Activated T-helper 9 cell treated with anti-CD3 and anti-CD28 coated beads, Interleukin-2, amount 50 U/mL, for 16 hours (primary cell): ENCODE data around the gene FAM131B.
"Not testable (repeated sequence)": the region's sequence is repeated elsewhere in the genome, so short reads cannot be mapped to it uniquely, and the experiment has no call there.

ENCODE experiments used
- DNase-seq: peaks from one replicate; pipeline ENCODE4 v3.0.0-alpha.2; 2020; ENCODE audit warnings: low read depth

Gene FAM131B

GRCh38 chr7:143394777-143395176 is 32.3 kb upstream of the FAM131B start:
- DNase-seq = no peak

GRCh38 chr7:143394068-143394467 is 31.6 kb upstream of the FAM131B start:
- no peak for DNase-seq

GRCh38 chr7:143393267-143394041 is 30.9 kb upstream of the FAM131B start:
- DNase-seq = no peak

- DNase-seq = no peak
Observed at GRCh38 chr7:143392875-143393266, 30.4 kb upstream of the FAM131B start.

DNA sequence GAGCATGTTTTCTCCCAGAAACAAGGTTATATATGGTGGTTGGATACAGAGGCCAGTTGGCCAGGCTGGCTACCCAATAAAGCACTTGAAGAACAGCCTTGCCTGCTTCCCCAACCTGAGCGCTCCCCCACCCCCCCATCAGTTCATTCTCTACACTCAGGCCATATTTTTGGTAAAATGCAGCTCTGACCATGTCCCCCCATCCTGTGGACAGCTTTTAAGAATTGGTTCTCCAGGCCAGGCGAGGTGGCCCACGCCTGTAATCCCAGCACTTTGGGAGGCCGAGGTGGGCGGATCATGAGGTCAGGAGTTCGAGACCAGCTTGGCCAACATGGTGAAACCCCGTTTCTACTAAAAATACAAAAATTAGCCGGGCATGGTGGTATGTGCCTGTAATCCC is 29.9 kb upstream of the FAM131B start:
- DNase-seq = not testable (repeated sequence)

- no peak for DNase-seq
Observed at GRCh38 chr7:143391462-143392404, 29.2 kb upstream of the FAM131B start.

DNA sequence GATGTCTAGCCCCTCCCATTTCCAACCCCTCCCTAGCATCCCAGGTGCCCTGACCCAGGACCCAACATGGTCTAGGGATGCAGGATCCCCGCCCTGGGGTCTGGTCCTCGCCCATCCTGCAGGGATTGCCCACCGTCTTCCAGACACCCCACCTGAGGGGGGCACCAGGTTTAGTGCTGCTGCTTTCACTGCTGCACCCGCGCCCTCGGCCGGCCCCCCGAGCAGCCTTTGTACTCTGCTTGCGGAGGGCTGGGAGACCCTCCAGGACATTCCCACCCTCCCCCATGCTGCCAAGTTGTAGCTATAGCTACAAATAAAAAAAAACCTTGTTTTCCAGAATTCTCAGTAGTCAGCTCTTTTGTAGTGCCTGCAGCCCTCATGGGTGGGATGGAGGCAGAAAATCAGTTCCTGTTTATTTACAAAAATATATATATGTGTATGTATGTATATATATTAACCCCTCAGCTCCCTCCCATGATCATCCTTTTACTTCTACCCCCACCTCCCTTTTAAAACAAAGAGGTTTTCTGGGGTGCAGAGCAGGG is 28.3 kb upstream of the FAM131B start:
- DNase-seq = no peak

DNA sequence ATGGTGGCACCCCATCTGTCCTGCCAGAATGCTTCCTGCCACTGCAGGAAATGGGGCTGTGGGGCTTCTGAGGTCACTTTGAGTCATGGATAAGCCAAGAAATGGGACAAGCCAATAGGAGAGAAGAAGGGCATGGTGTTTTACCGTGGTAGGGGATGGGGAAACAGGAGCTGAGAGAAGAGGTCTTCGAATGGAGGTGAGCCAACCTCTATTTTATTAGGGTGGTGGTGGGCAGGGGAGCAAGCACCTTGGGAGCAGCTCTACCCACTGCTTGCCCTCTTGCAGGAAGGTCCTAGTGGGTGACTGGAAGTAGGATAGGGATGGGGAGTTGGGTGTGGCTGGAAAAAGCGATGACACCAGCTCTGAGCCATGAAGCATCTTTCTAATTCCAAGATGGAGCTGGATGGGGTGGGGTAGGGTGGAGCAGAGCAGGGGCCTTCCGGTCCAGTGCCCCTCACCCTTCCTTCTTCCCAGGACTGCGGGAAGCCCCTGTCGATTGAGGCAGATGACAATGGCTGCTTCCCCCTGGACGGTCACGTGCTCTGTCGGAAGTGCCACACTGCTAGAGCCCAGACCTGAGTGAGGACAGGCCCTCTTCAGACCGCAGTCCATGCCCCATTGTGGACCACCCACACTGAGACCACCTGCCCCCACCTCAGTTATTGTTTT is 27.7 kb upstream of the FAM131B start:
- DNase-seq = no peak

- DNase-seq = no peak
Observed at GRCh38 chr7:143389316-143390103, 27.0 kb upstream of the FAM131B start.

- DNase-seq = no peak
Observed at GRCh38 chr7:143388491-143389101, 26.1 kb upstream of the FAM131B start.

- DNase-seq = no peak
Observed at GRCh38 chr7:143388051-143388450, 25.5 kb upstream of the FAM131B start.

DNA sequence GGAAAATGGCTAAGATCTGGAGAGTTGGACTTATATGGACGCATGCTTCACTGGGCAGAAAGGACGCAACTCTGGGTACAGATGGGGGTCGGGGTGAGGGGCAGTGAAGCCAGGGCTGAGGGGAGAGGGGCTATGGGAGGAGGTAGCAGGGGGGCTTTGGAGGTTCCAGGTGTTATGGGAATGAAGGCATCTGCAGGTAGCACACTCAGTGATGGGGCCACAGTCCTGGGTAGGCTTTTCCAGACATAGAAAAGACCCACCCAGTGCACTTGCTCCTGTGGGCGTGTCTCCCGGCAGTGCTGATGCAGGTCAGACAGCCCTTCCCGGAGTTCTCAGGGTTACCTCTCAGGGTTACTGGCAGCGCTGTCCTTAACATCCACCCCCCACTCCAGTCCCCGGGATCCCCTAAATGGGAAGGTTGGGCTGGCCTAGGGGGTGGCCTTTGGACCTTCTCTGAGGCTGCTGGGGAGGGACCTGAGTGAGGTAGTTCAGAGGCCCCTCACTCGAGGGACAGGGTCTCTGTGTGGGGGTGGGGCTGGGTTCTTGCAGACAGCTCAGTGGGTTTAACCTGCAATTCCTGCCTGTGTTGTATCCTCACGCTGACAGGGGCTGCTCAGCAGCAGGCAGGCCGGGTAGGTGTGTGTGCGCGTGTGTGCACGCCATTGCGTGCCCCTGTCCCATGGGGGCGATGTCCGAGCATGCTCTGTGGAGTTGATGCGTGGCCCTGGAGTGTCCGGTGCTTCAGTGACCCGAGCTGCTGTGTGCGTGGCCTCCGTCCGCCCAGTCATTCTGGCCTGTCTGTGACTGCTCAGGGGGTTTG is 24.9 kb upstream of the FAM131B start:
- no peak for DNase-seq

- no peak for DNase-seq
Observed at GRCh38 chr7:143385891-143386781, 23.6 kb upstream of the FAM131B start.

DNA sequence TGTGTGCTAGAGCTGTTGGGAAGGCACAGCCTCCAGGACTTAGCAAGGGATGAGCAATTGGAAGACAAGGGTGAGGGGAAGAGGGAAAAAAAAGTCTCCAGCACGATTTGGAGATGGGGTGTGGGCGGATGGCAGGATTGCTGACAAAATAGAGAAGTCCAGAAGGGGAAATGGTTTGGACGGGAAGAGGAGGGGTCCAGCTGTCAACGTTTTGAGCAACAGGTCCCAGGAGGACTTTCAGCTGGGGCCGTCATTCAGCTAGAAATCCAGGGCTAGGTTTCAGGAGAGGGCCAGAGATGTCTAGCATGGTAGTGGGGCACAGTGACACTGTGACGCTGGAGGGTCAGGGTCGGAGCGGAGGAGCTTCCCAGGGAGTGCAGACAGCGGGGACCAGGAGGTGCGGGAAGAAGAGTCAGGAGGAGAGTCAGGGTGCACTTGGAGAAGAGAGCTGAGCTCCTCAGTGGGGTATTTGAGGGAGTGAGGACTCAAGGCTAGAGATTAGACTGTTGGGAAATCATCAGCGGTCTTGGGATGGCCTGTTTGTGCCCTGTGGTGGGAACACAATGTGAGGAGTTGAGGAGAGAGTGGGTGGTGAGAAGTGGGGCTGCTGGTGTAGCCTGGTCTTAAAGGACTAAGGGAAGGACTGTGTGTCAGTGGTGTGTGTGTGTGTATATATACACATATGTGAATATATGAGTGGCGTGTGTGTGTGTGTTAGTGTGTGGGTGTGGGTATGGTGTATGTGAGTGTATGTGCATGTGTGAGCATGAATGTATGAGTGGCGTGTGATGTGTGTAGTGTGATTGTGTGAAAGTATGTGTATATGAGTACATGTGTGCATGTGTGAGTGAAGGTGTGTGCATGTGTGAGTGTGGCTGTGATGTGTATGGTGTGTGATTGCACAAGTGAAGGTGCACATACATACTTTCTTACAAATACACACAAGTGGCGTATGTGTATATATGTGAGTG is 22.4 kb upstream of the FAM131B start:
- no peak for DNase-seq

GRCh38 chr7:143384148-143384547 is 21.6 kb upstream of the FAM131B start:
- no peak for DNase-seq

GRCh38 chr7:143383642-143383957 is 21.1 kb upstream of the FAM131B start:
- DNase-seq = no peak

DNA sequence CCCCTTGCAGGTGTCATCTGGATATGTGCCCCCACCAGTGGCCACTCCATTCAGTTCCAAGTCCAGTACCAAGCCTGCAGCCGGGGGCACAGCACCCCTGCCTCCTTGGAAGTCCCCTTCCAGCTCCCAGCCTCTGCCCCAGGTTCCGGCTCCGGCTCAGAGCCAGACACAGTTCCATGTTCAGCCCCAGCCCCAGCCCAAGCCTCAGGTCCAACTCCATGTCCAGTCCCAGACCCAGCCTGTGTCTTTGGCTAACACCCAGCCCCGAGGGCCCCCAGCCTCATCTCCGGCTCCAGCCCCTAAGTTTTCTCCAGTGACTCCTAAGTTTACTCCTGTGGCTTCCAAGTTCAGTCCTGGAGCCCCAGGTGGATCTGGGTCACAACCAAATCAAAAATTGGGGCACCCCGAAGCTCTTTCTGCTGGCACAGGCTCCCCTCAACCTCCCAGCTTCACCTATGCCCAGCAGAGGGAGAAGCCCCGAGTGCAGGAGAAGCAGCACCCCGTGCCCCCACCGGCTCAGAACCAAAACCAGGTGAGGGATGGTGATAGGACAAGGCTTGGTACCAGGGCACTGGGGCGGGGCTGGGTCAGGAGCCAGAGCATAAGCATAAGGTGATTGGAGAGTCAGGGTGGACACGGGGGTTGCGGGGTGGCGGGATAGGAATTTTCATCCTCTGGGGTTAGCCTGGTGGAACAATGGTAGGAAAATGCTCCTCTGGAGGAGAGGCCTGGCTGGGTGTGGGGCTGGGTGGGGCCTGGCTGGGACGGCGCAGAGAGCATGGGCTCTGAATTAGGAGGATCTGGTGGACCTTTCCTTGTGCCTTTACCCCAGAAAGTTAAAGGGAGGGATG is 20.5 kb upstream of the FAM131B start:
- no peak for DNase-seq
